Skeletal muscle satellite cell (primary cell): ENCODE measurements around the gene CCRL2.
"Not testable (repeated sequence)": the region's sequence is repeated elsewhere in the genome, so short reads cannot be mapped to it uniquely, and the experiment has no call there.

Source experiments
- H3K27me3 ChIP-seq: 2 replicates; pipeline ENCODE4 v1.7.0; 2013; ENCODE audit warnings: low read length; ENCODE audit not compliant: control insufficient read depth, insufficient read depth
- H3K36me3 ChIP-seq: 2 replicates; pipeline ENCODE4 v1.7.0; 2013; ENCODE audit warnings: mild to moderate bottlenecking, control low read depth, low read length; ENCODE audit not compliant: insufficient read depth
- H3K4me1 ChIP-seq: 2 replicates; pipeline ENCODE4 v1.7.0; 2013; ENCODE audit warnings: low read length; ENCODE audit not compliant: control insufficient read depth, insufficient read depth
- H3K4me2 ChIP-seq: 2 replicates; pipeline ENCODE4 v1.7.0; 2013; ENCODE audit warnings: mild to moderate bottlenecking, low read length
- H3K4me3 ChIP-seq: 2 replicates; pipeline ENCODE4 v1.7.0; 2013; ENCODE audit warnings: low read length
- H3K9ac ChIP-seq: 2 replicates; pipeline ENCODE4 v1.7.0; 2013; ENCODE audit warnings: mild to moderate bottlenecking, low read depth, low read length, moderate library complexity
- H3K9me3 ChIP-seq: replicated peaks from 2 replicates; pipeline ENCODE4 v1.7.0; 2013; ENCODE audit warnings: mild to moderate bottlenecking, control low read depth, low read length

Gene CCRL2

GRCh38 chr3:46422617-46423016 is 15.6 kb downstream of the CCRL2 start:
- Histone ChIP-seq H3K4me1 (no peaks in the 10 kb centered on the region), H3K4me3 (no peak overlapping the region), H3K36me3 (no peaks in the 10 kb centered on the region), H3K9ac (no peak overlapping the region), H3K4me2 (no peak overlapping the region), H3K27me3 (no peaks in the 10 kb centered on the region), H3K9me3 (no peaks in the 10 kb centered on the region)

- Histone ChIP-seq H3K4me3 (no peak overlapping the region), H3K4me2 (no peak overlapping the region), H3K4me1 (no peaks in the 10 kb centered on the region), H3K27me3 (no peaks in the 10 kb centered on the region), H3K36me3 (no peaks in the 10 kb centered on the region), H3K9ac (no peak overlapping the region), H3K9me3 (no peaks in the 10 kb centered on the region)
These were observed 16.5 kb downstream of the CCRL2 start for GRCh38 chr3:46423588-46423987.

GRCh38 chr3:46426476-46426875 is 19.4 kb downstream of the CCRL2 start:
- not testable (repeated sequence) for H3K4me2 ChIP-seq, H3K27me3 ChIP-seq, H3K9me3 ChIP-seq, H3K36me3 ChIP-seq, H3K4me3 ChIP-seq, H3K9ac ChIP-seq, H3K4me1 ChIP-seq

- H3K36me3 ChIP-seq, H3K27me3 ChIP-seq, H3K4me1 ChIP-seq, H3K4me3 ChIP-seq, H3K9me3 ChIP-seq, H3K9ac ChIP-seq, H3K4me2 ChIP-seq: not testable (repeated sequence)
These were observed 20.3 kb downstream of the CCRL2 start for GRCh38 chr3:46427404-46427803.

- no peaks in the 10 kb centered on the region for H3K4me1 ChIP-seq
- no peak overlapping the region for H3K4me2 ChIP-seq
- no peaks in the 10 kb centered on the region for H3K36me3 ChIP-seq
- no peak overlapping the region for H3K4me3 ChIP-seq
- peaks cover 3% of the 10 kb centered on the region for H3K27me3 ChIP-seq
- H3K9me3 ChIP-seq: no peaks in the 10 kb centered on the region
- no peak overlapping the region for H3K9ac ChIP-seq
These were observed 21.1 kb downstream of the CCRL2 start for GRCh38 chr3:46427916-46428833.

- Histone ChIP-seq H3K9ac (no peak overlapping the region), H3K9me3 (no peaks in the 10 kb centered on the region), H3K4me1 (no peaks in the 10 kb centered on the region), H3K36me3 (no peaks in the 10 kb centered on the region), H3K4me3 (no peak overlapping the region), H3K4me2 (no peak overlapping the region), H3K27me3 (peaks cover 7% of the 10 kb centered on the region)
These were observed 22.2 kb downstream of the CCRL2 start for GRCh38 chr3:46429250-46429649.

GRCh38 chr3:46429671-46430070 is 22.6 kb downstream of the CCRL2 start:
- Histone ChIP-seq H3K9me3 (no peaks in the 10 kb centered on the region), H3K4me3 (no peak overlapping the region), H3K27me3 (peaks cover 10% of the 10 kb centered on the region), H3K9ac (no peak overlapping the region), H3K36me3 (no peaks in the 10 kb centered on the region), H3K4me1 (no peaks in the 10 kb centered on the region), H3K4me2 (no peak overlapping the region)

GRCh38 chr3:46430879-46431278 is 23.8 kb downstream of the CCRL2 start:
- not testable (repeated sequence) for H3K4me1 ChIP-seq, H3K36me3 ChIP-seq, H3K9ac ChIP-seq, H3K4me2 ChIP-seq, H3K4me3 ChIP-seq, H3K9me3 ChIP-seq
- peaks cover 21% of the 10 kb centered on the region for H3K27me3 ChIP-seq

- H3K36me3 ChIP-seq, H3K9me3 ChIP-seq, H3K4me2 ChIP-seq, H3K4me1 ChIP-seq, H3K4me3 ChIP-seq, H3K9ac ChIP-seq: not testable (repeated sequence)
- peaks cover 24% of the 10 kb centered on the region for H3K27me3 ChIP-seq
These were observed 24.8 kb downstream of the CCRL2 start for GRCh38 chr3:46431905-46432304.

GRCh38 chr3:46433118-46433517 is 26.1 kb downstream of the CCRL2 start:
- H3K4me1 ChIP-seq, H3K9ac ChIP-seq, H3K9me3 ChIP-seq, H3K4me2 ChIP-seq, H3K4me3 ChIP-seq, H3K36me3 ChIP-seq: not testable (repeated sequence)
- H3K27me3 ChIP-seq: peaks cover 24% of the 10 kb centered on the region

GRCh38 chr3:46433841-46434240 is 26.8 kb downstream of the CCRL2 start:
- Histone ChIP-seq H3K9me3 (no peaks in the 10 kb centered on the region), H3K27me3 (peaks cover 26% of the 10 kb centered on the region), H3K4me3 (no peak overlapping the region), H3K4me1 (no peaks in the 10 kb centered on the region), H3K4me2 (no peak overlapping the region), H3K36me3 (no peaks in the 10 kb centered on the region), H3K9ac (no peak overlapping the region)

- Histone ChIP-seq H3K36me3 (no peaks in the 10 kb centered on the region), H3K9me3 (no peaks in the 10 kb centered on the region), H3K9ac (no peak overlapping the region), H3K4me2 (no peak overlapping the region), H3K4me1 (no peaks in the 10 kb centered on the region), H3K27me3 (peaks cover 31% of the 10 kb centered on the region), H3K4me3 (no peak overlapping the region)
These were observed 28.1 kb downstream of the CCRL2 start for GRCh38 chr3:46435081-46435726.
